Measurements from ENCODE around the gene DCAF16.

- TF ChIP-seq CTCF (IDR thresholded peaks at IDR 0.05) (no peak), POLR2A (IDR thresholded peaks at IDR 0.05; ENCODE audit: low read depth) (no peak)
Observed at GRCh38 chr4:17816142-17816541, 5.6 kb upstream of the DCAF16 start.

Data from esophagus muscularis mucosa (tissue), 3 donors.